T-helper 1 cell (primary cell): ENCODE measurements around the gene ZNF549.
"Not testable (repeated sequence)": the region's sequence is repeated elsewhere in the genome, so short reads cannot be mapped to it uniquely, and the experiment has no call there.

Experiments used
- DNase-seq, 5 donors: peaks; one replicate each; pipeline ENCODE4 v3.0.0-alpha.2; 2012 to 2020
- total RNA-seq, 4 donors: gene quantifications; one replicate each; lab custom pipeline; 2026; lab: John Stamatoyannopoulos, UW

ZNF549 gene
- total RNA-seq = 10.7 to 20.9 (median 18.1) reads per million in 4 donors

- peak; percentile 75 to 92 (median 83) for DNase-seq
Observed at GRCh38 chr19:57527136-57527881, at the start of gene ZNF549. Gene ZNF549, plus strand, starts transcription at chr19:57527356. Its CDS starts 218 bp downstream, at chr19:57527574.

GRCh38 chr19:57487477-57488298 lies 39.5 kb upstream of the ZNF549 start, which contains the start of gene ZNF419:
Gene ZNF419, plus strand, starts transcription at chr19:57487750. Its CDS starts 201 bp downstream, at chr19:57487951.
- DNase-seq = peak; percentile 79 to 96 (median 88)

DNA sequence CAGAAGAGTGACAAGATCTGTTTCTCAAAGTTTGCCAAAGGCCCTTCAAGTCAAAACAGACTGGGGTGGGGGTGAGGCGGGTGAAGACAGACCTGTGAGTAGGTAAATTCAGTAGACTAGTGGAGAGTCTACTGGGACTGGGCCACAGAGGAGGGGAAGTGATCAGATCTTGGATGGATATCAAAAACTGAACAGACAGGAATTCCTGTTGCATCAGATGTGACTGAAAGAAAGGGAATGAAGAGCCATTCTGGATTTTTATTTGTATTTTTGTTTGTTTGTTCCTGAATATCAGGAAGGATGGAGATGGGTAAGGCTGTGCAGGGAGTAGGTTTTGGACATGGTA lies 38.9 kb upstream of the ZNF549 start:
- not testable (repeated sequence) for DNase-seq

DNA sequence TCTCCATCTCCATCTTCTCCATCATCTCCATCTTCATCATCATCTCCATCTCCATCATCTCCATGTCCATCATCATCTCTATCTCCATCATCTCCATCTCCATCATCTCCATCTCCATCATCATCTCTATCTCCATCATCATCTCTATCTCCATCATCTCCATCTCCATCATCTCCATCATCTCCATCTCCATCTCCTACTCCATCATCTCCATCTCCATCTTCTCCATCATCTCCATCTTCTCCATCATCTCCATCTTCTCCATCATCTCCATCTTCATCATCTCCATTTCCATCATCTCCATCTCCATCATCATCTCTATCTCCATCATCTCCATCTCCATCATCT lies 27.9 kb upstream of the ZNF549 start:
- DNase-seq = not testable (repeated sequence)

GRCh38 chr19:57499680-57500395 lies 27.3 kb upstream of the ZNF549 start, which contains the start of gene ZNF773:
Gene ZNF773, plus strand, starts transcription at chr19:57499938. Its CDS starts 143 bp downstream, at chr19:57500081.
- DNase-seq = peak; percentile 86 to 97 (median 94)

DNA sequence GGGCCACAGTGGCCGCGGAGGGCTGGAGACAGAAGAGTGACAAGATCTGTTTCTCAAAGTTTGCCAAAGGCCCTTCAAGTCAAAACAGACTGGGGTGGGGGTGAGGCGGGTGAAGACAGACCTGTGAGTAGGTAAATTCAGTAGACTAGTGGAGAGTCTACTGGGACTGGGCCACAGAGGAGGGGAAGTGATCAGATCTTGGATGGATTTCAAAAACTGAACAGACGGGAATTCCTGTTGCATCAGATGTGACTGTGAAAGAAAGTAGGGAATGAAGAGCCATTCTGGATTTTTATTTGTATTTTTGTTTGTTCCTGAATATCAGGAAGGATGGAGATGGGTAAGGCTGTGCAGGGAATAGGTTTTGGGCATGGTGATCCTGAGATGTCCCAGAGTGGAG lies 26.8 kb upstream of the ZNF549 start:
- DNase-seq = not testable (repeated sequence)

DNA sequence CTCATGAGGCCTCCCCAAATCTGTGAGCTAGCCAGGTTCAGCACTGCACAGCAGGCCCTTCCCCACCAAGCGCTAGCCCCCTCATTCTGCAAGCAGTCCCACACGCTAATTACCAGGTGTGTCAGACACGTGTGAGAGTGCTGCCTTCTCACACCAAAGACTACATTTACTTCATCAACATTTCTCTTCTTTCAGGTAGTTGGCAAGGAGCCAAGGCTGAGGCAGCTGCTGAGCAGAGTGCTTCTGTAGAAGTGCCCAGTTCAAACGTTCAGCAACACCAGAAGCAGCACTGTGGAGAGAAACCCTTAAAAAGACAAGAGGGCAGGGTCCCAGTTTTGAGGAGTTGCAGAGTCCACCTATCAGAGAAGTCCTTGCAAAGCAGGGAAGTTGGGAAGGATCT lies 21.0 kb upstream of the ZNF549 start:
- no peak for DNase-seq

DNA sequence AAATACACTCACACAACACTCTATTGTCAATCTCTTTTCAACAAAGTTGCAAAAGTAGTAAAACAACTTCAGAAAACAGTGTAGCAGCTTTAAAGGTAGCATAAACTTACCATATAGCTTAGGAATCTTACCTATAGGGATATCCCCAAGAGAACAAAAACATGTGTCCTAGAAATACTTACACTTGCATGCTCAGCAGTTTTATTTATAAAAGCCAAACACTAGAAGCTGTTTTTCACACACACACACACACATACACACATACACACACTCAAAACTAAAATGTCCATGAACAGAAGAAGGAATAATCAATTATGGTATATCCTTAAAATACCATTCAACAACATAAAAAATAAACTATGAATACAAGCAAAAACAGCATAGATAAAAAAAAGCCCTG lies 15.7 kb upstream of the ZNF549 start:
- DNase-seq = no peak

- no peak for DNase-seq
Observed at GRCh38 chr19:57512845-57513244, 14.3 kb upstream of the ZNF549 start.

- DNase-seq = no peak
Observed at GRCh38 chr19:57515255-57515654, 11.9 kb upstream of the ZNF549 start.

- not testable (repeated sequence) for DNase-seq
Observed at GRCh38 chr19:57518021-57518420, 9.1 kb upstream of the ZNF549 start.

- no peak for DNase-seq
Observed at GRCh38 chr19:57537953-57538547, 10.9 kb downstream of the ZNF549 start.

DNA sequence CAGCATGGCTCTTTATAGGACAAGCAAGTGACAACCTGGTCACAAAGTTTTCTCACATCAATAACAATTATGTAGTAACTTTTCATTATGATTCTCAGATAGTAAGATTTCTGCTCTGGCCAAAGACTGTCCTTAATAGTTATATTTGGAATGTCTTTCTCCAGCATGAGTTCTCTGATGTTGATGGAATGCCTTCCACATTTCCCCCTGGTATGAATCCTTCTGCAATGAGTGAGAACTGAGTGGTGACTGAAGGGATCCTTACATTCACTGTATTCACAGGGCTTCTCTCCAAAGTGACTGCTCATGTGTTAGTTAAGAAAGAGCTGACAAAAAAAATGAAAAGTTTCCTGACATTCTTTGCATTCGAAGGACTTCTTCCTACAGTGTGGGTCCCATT lies 19.4 kb downstream of the ZNF549 start:
- no peak for DNase-seq

GRCh38 chr19:57552432-57552831 lies 25.3 kb downstream of the ZNF549 start:
- no peak for DNase-seq

- DNase-seq = no peak
Observed at GRCh38 chr19:57557659-57558058, 30.5 kb downstream of the ZNF549 start.

DNA sequence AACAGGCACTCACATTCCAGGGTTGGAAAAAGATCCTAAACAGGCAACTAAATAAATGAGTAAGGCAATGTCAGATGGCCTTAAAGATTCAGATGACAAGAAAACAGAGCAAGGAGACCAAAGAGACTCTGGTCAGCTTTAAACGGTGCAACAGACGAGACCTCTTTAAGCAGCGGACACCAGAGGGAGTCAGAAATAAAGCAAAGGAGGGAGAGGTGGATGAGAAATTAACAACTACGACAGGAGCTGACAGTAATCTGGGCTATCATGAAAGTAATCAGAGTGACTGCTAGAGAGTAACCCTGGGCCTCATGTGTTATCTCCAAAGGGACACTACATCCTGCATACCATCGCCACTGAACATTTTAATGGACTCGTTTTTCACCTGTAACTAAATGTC lies 31.4 kb downstream of the ZNF549 start:
- DNase-seq = no peak

DNA sequence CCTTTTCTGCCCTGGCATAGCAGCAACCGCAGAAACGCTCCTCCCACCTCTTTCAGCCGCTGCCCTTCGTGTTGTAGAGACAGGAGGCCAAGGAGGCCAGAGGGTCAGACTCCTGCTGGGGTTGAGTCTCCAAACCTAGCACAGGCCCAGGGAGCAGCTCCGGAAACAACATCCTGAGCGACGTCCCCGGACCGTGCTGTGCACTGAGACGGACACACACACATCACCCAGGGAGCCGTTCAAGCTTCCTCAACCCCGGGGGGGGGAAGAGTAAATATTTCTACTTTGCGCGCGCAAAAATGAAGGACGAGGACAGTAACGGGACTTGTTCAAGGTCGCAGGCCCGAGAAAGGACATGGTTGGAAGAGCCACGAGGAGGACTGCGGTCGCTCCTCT lies 31.9 kb downstream of the ZNF549 start:
- DNase-seq = peak in 1 of 5 donors; percentile 1

DNA sequence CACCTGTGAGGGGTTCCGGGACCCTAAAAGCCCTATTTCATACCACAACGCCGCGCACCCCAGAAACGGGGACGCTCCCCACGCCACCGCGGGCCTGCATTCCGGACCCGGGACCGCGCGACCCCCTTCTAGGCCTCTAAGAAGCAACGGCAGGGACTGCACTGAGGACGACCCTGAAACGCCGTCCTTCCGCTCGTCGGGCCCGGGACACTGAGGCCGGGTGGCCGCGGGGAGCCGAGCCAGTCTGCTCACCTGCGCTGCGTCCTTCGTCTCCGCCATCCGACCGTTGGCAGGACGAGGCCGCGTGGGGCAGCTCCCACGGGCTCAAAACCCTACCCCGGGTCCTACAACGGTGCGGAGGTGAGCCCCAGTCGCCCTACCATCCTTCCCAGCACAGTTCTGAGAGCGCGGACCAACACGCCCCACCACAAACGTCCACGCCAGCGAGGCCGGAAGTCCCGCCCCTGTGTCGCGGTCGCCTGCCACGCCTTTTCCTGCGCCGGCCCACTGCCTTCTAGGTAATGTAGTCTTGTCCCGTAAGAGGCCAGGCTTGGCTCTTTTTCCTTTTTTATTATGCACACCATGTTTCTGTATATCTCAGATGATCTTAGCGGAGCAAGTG lies 32.4 kb downstream of the ZNF549 start, which contains the start of gene ZNF550:
TSS of gene ZNF550 (minus strand) at position 460 of the 622 bp plus-strand sequence. CDS start at position 279, 181 bp downstream.
- DNase-seq = peak; percentile 75 to 88 (median 81)

DNA sequence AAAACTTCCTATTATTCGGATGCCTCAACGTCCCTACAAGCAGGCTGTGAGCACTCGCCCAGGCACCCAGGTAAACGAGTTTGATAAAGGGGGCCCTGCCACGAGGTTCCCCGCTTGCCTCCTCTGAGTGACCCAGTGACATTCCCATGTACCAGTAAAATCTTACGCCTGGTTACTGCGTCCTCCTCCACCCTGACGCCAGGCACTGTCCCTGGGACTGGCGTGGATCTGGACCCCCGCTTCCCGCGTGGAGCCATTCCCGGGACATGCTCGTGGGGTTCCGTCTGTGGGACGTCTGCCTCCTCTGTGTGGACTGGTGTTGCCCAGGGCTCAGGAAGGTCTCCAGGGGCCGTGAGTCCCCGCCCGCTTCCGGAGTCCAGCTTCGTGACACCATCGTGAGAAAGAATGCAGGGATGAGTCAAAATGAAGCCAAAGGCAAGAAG lies 32.9 kb downstream of the ZNF549 start:
- no peak for DNase-seq

- DNase-seq = no peak
Observed at GRCh38 chr19:57563547-57563946, 36.4 kb downstream of the ZNF549 start.

GRCh38 chr19:57566396-57567265 lies 39.5 kb downstream of the ZNF549 start:
- no peak for DNase-seq
